Mesenchymal stem cell (in vitro differentiated cells and primary cell): ENCODE results near the gene TRAPPC1.

Experiments
- DNase-seq: peaks from one replicate; pipeline ENCODE4 v3.0.0-alpha.2; 2013
- H2AFZ ChIP-seq: one replicate; pipeline ENCODE4 v1.6.1; 2013; ENCODE audit warnings: low read depth, mild to moderate bottlenecking, control low read depth, inconsistent platforms, low read length, moderate library complexity
- H2AK5ac ChIP-seq: 2 replicates; pipeline ENCODE4 v1.6.1; 2013; ENCODE audit warnings: low read length, moderate library complexity, mild to moderate bottlenecking, inconsistent platforms; ENCODE audit not compliant: severe bottlenecking
- H2BK120ac ChIP-seq: one replicate; pipeline ENCODE4 v1.6.1; 2013; ENCODE audit warnings: low read depth, mild to moderate bottlenecking, inconsistent platforms, low read length, moderate library complexity
- H2BK12ac ChIP-seq, 2 experiments: one replicate each; pipeline ENCODE4 v1.6.1; 2013; ENCODE audit warnings: inconsistent platforms in 2 of 2, low read length in 2 of 2, mild to moderate bottlenecking in 2 of 2, moderate library complexity in 2 of 2, control low read depth in 1 of 2
- H2BK15ac ChIP-seq: one replicate; pipeline ENCODE4 v1.6.1; 2013; ENCODE audit warnings: mild to moderate bottlenecking, low read depth, inconsistent platforms; ENCODE audit not compliant: poor library complexity, severe bottlenecking
- H2BK5ac ChIP-seq: 2 replicates; pipeline ENCODE4 v1.6.1; 2013; ENCODE audit warnings: low read depth, mild to moderate bottlenecking, low read length, control low read depth, inconsistent platforms; ENCODE audit not compliant: poor library complexity, severe bottlenecking
- H3K14ac ChIP-seq, 2 experiments: one replicate each; pipeline ENCODE4 v1.6.1; 2013; ENCODE audit warnings: inconsistent platforms in 2 of 2, low read length in 2 of 2, control low read depth in 1 of 2, mild to moderate bottlenecking in 1 of 2, moderate library complexity in 1 of 2
- H3K18ac ChIP-seq, 2 experiments: one replicate each; pipeline ENCODE4 v1.6.1; 2013; ENCODE audit warnings: inconsistent platforms in 2 of 2, low read length in 2 of 2, control low read depth in 1 of 2, low read depth in 1 of 2, mild to moderate bottlenecking in 1 of 2
- H3K23ac ChIP-seq, 2 experiments: one replicate each; pipeline ENCODE4 v1.6.1; 2013; ENCODE audit warnings: inconsistent platforms in 2 of 2, low read length in 2 of 2, mild to moderate bottlenecking in 2 of 2, moderate library complexity in 2 of 2, control low read depth in 1 of 2
- H3K27ac ChIP-seq: 2 replicates; pipeline ENCODE4 v1.5.1; 2013; ENCODE audit warnings: mild to moderate bottlenecking, moderate library complexity, low read length, control low read depth, inconsistent platforms; ENCODE audit not compliant: poor library complexity, severe bottlenecking
- H3K27me3 ChIP-seq, 2 experiments: 2 replicates each; pipeline versions ENCODE4 v1.6.1 to v1.7.0; 2013; ENCODE audit warnings: low read length in 2 of 2, mild to moderate bottlenecking in 2 of 2, moderate library complexity in 2 of 2, control low read depth in 1 of 2, inconsistent platforms in 1 of 2; ENCODE audit not compliant: control insufficient read depth in 1 of 2, insufficient read depth in 1 of 2
- H3K36me3 ChIP-seq, 2 experiments: 2 replicates each; pipeline versions ENCODE4 v1.6.1 to v1.7.0; 2013; ENCODE audit warnings: low read length in 2 of 2, control low read depth in 1 of 2, inconsistent platforms in 1 of 2, low read depth in 1 of 2, mild to moderate bottlenecking in 1 of 2; ENCODE audit not compliant: insufficient read depth in 2 of 2, control insufficient read depth in 1 of 2
- H3K4ac ChIP-seq, 2 experiments: one replicate each; pipeline ENCODE4 v1.6.1; 2013; ENCODE audit warnings: inconsistent platforms in 2 of 2, low read length in 2 of 2, mild to moderate bottlenecking in 2 of 2, moderate library complexity in 2 of 2, control low read depth in 1 of 2, low read depth in 1 of 2
- H3K4me1 ChIP-seq: 2 replicates; pipeline ENCODE4 v1.6.1; 2013; ENCODE audit warnings: low read depth, low read length, control low read depth; ENCODE audit not compliant: control insufficient read depth, insufficient read depth
- H3K4me2 ChIP-seq: 2 replicates; pipeline ENCODE4 v1.6.1; 2013; ENCODE audit warnings: low read length, mild to moderate bottlenecking, inconsistent platforms; ENCODE audit not compliant: poor library complexity, severe bottlenecking
- H3K4me3 ChIP-seq, 2 experiments: 2 replicates each; pipeline versions ENCODE4 v1.5.1 to v1.7.0; 2013; ENCODE audit warnings: low read length in 2 of 2, mild to moderate bottlenecking in 2 of 2, control low read depth in 1 of 2, low read depth in 1 of 2; ENCODE audit not compliant: insufficient read depth in 1 of 2
- H3K79me1 ChIP-seq: replicated peaks from 2 replicates; pipeline ENCODE4 v1.6.1; 2013; ENCODE audit warnings: mild to moderate bottlenecking, control low read depth, low read length, inconsistent platforms; ENCODE audit not compliant: poor library complexity, severe bottlenecking
- H3K9ac ChIP-seq: 2 replicates; pipeline ENCODE4 v1.7.0; 2013; ENCODE audit warnings: mild to moderate bottlenecking, low read length, moderate library complexity
- H3K9me3 ChIP-seq: 2 replicates; pipeline ENCODE4 v1.7.0; 2013; ENCODE audit warnings: mild to moderate bottlenecking, low read length; ENCODE audit not compliant: control insufficient read depth
- H4K8ac ChIP-seq: one replicate; pipeline ENCODE4 v1.6.1; 2013; ENCODE audit warnings: inconsistent platforms, mild to moderate bottlenecking, low read length, moderate library complexity
- H4K91ac ChIP-seq: one replicate; pipeline ENCODE4 v1.6.1; 2013; ENCODE audit warnings: mild to moderate bottlenecking, low read length, inconsistent platforms
- WGBS: methylation state at CpG from one replicate; pipeline ENCODE4 v1.1.7; 2013; ENCODE audit warnings: mixed read lengths; 5-methylcytosine and 5-hydroxymethylcytosine counted together

Gene TRAPPC1

DNA sequence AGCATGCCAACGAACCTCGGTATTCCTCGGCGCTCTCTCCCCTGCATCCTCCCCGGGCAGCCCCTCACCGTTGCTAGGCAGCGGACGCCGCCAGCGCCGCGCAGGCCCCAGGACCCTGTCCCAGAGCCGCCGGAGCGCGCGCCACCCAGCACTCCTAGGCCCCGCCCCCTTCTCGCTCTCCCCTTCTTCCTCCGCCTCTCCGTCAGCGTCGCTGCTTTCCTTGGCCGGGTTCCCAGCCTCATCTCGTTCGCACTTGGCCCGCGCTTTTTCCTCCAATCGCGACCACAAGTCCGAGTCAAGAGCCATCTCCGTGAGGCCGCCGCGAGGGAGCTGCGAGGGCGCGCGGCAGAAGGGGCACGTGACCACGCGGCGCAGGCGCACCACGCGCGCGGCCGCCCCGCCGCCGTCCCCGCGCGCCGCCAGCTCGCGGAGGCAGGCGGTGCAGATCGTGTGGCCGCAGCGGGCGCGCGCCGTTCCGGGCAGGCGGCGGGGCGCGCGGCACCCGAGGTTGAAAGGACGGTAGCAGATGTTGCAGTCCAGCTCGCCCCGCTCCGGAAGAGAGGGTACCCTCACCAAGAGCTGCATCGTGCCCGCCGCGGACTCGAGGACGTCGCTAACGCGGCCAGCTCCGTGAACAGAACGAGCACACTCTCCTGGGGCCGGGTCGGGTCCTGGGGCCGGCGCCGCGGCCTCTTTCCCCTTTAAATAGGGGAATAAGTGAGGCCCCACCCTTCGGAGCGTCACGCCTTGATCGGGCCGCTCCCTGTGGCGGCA lies 15.9 kb downstream of the TRAPPC1 start, which contains the start of gene RNF227:
Gene RNF227 (minus strand): TSS at position 679 of the 774 bp plus-strand sequence. CDS start 94 bp downstream, at position 585.
- Histone ChIP-seq H2AK5ac (no peak within 1 kb of the TSS), H3K4me3 (peak within 1 kb of the TSS; percentile 48 to 86), H2AFZ (peak within 1 kb of the TSS; percentile 92), H2BK5ac (no peak within 1 kb of the TSS), H2BK15ac (peak within 1 kb of the TSS; percentile 96), H3K23ac (peak within 1 kb of the TSS in 1 of 2 experiments; percentile 92), H3K4me1 (peaks cover 15% of the 10 kb centered on the region), H2BK120ac (peak within 1 kb of the TSS; percentile 90), H3K14ac (peak within 1 kb of the TSS in 1 of 2 experiments; percentile 98), H3K4me2 (peak within 1 kb of the TSS; percentile 89), H3K4ac (peak within 1 kb of the TSS; percentile 95 to 98), H3K27ac (peak within 1 kb of the TSS; percentile 4), H3K9me3 (no peaks in the 10 kb centered on the region), H4K8ac (peak within 1 kb of the TSS; percentile 99), H3K18ac (peak within 1 kb of the TSS; percentile 96 to 99), H3K36me3 (peaks cover 17 to 19% of the 10 kb centered on the region in 2 experiments), H3K79me1 (peaks cover 2% of the 10 kb centered on the region), H3K27me3 (no peaks in the 10 kb centered on the region), H4K91ac (peak within 1 kb of the TSS; percentile 93), H3K9ac (peak within 1 kb of the TSS; percentile 89), H2BK12ac (peak within 1 kb of the TSS; percentile 8 to 81)
- WGBS = 2% methylated on average over 96 of the region's 100 CpGs
- peak; percentile 96 for DNase-seq

GRCh38 chr17:7915179-7915610 lies 16.6 kb downstream of the TRAPPC1 start:
- Histone ChIP-seq H2AFZ (peak overlapping the region; percentile 62), H2BK120ac (no peak overlapping the region), H3K23ac (peak overlapping the region in 1 of 2 experiments; percentile 79), H2AK5ac (no peak overlapping the region), H3K27ac (no peak overlapping the region), H2BK5ac (no peak overlapping the region), H4K8ac (no peak overlapping the region), H3K4me2 (peak overlapping the region; percentile 82), H3K18ac (peak overlapping the region in 1 of 2 experiments; percentile 96), H3K9ac (peak overlapping the region; percentile 89), H3K4me1 (peaks cover 15% of the 10 kb centered on the region), H3K79me1 (peaks cover 3% of the 10 kb centered on the region), H3K4ac (peak overlapping the region in 1 of 2 experiments; percentile 55), H4K91ac (no peak overlapping the region), H3K14ac (peak overlapping the region in 1 of 2 experiments; percentile 66), H3K9me3 (no peaks in the 10 kb centered on the region), H3K27me3 (no peaks in the 10 kb centered on the region), H2BK15ac (no peak overlapping the region), H2BK12ac (peak overlapping the region in 1 of 2 experiments; percentile 37), H3K36me3 (peaks cover 23 to 26% of the 10 kb centered on the region in 2 experiments), H3K4me3 (peak overlapping the region; percentile 48 to 86)
- no peak for DNase-seq
- 28% methylated on average over 11 of the region's 15 CpGs for WGBS

DNA sequence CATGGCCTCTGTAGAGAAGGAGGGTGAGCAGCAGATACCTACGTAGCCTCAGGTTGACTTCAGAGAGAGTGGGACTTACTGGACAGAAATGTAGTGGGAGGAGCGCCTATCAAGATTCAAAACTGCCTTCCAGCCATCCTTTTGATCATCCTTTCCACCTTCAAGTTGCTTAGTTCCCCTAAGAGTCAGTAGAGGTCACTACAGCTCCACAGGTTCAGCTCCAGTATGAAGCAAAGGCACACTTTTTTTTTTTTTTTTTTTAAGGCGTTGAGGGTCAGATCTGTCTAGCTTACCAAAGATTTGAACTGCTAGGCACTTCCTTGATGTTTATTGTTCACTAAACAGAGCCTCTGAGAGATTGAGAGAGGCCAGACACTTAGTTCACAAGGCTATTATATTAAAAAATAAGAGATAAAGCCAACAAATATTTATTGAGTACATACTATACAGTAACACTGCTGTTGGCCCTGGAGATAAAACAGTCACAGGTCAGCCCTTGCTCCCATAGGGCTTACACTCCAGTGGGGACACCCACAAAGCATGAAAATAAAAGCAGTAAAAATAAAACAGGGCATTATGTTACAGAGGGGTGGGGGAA lies 18.7 kb downstream of the TRAPPC1 start:
- no peak overlapping the region for H2AK5ac ChIP-seq
- H3K9me3 ChIP-seq = no peaks in the 10 kb centered on the region
- H3K4me2 ChIP-seq = no peak overlapping the region
- no peak overlapping the region for H3K23ac ChIP-seq
- no peak overlapping the region for H2BK120ac ChIP-seq
- H2BK15ac ChIP-seq = no peak overlapping the region
- H3K36me3 ChIP-seq = peaks cover 43 to 46% of the 10 kb centered on the region in 2 experiments
- H3K18ac ChIP-seq = no peak overlapping the region
- H3K14ac ChIP-seq = no peak overlapping the region
- no peak overlapping the region for H3K4ac ChIP-seq
- H3K27me3 ChIP-seq = no peaks in the 10 kb centered on the region
- H3K9ac ChIP-seq = peak overlapping the region; percentile 51
- 51% methylated on average over 2 of the region's 3 CpGs for WGBS
- H2BK12ac ChIP-seq = no peak overlapping the region
- peaks cover 3% of the 10 kb centered on the region for H3K79me1 ChIP-seq
- peaks cover 15% of the 10 kb centered on the region for H3K4me1 ChIP-seq
- no peak overlapping the region for H2AFZ ChIP-seq
- H4K8ac ChIP-seq = no peak overlapping the region
- H3K4me3 ChIP-seq = no peak overlapping the region
- H3K27ac ChIP-seq = no peak overlapping the region
- DNase-seq = peak; percentile 81
- H2BK5ac ChIP-seq = no peak overlapping the region
- no peak overlapping the region for H4K91ac ChIP-seq

DNA sequence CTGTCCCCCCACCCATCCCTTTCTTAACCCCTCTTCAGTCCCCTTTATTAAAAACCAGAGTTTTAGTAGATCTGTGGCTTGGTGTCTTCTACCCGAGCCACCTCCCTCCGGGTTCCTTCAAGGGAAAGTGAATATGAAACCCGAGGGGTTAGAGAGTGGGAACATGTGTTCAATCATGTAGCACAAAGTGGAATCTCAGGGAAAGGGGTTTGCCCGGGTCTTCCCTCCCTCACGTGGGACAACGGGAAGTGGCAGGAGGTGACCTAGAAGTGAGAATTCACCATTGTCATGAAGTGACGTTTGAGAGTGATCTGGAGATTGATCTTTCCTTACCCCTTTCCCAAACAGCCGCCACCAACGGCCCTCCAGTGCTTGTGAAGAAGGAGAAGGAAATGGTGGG lies 20.6 kb downstream of the TRAPPC1 start:
- WGBS = 95% methylated on average over 5 of the region's 9 CpGs
- Histone ChIP-seq H4K91ac (no peak overlapping the region), H3K4ac (no peak overlapping the region), H4K8ac (no peak overlapping the region), H3K4me1 (peaks cover 8% of the 10 kb centered on the region), H2BK5ac (no peak overlapping the region), H2BK15ac (no peak overlapping the region), H3K9ac (no peak overlapping the region), H3K27ac (no peak overlapping the region), H2AFZ (no peak overlapping the region), H3K18ac (no peak overlapping the region), H3K36me3 (peaks cover 61 to 65% of the 10 kb centered on the region in 2 experiments), H2BK120ac (no peak overlapping the region), H3K23ac (no peak overlapping the region), H2AK5ac (no peak overlapping the region), H3K9me3 (no peaks in the 10 kb centered on the region), H3K14ac (no peak overlapping the region), H3K79me1 (peaks cover 6% of the 10 kb centered on the region), H3K4me3 (no peak overlapping the region), H3K4me2 (no peak overlapping the region), H2BK12ac (no peak overlapping the region), H3K27me3 (no peaks in the 10 kb centered on the region)
- no peak for DNase-seq
